B cell (primary cell): ENCODE data around the gene TMEM207. TPM values are rescaled to one million over a fixed set of nuclear protein-coding genes. Genes with fewer than 3 reads are reported as not detected.

Source experiments
- ATAC-seq: fragments of 200-7000 bp; cut with Tn5 transposase; one replicate; pipeline ENCODE4 v1.10.0; 2021; ENCODE audit warnings: low read depth, mild to moderate bottlenecking, moderate number of reproducible peaks, moderate library complexity
- CTCF ChIA-PET: fragments of 350-600 bp; sonication (Branson Sonifier 250); formaldehyde crosslinking; loops from one replicate; lab custom pipeline; 2021; ENCODE audit warnings: antibody characterized with exemption, inconsistent platforms; lab: Charles Lee
- POLR2A ChIA-PET: fragments of 350-600 bp; sonication (Branson Sonifier 250); formaldehyde crosslinking; loops from one replicate; lab custom pipeline; 2021; ENCODE audit warnings: antibody characterized with exemption; lab: Charles Lee
- DNase-seq: peaks from one replicate; pipeline ENCODE4 v3.0.0; 2013
- H2AFZ ChIP-seq: 2 replicates; pipeline ENCODE4 v1.6.1; 2012; ENCODE audit warnings: mild to moderate bottlenecking, low read depth, low read length; ENCODE audit not compliant: insufficient read depth, poor library complexity, severe bottlenecking
- H3K27ac ChIP-seq, 2 donors: 1 replicate in 1 of 2; 2 replicates in 1 of 2; pipeline ENCODE4 v1.5.1; 2012 to 2013; ENCODE audit warnings: low read length in 2 of 2, mild to moderate bottlenecking in 2 of 2, moderate library complexity in 1 of 2
- H3K27me3 ChIP-seq, 4 experiments: fragments of 200-600 bp in 1 of 4; sonication (generic) in 1 of 4; replicated peaks in 1 of 4; 1 replicate in 2 of 4; 2 replicates in 2 of 4; pipeline versions ENCODE4 v1.6.1 to v1.7.0; 2013 to 2016; ENCODE audit warnings: low read length in 3 of 4, mild to moderate bottlenecking in 2 of 4, mixed read lengths in 1 of 4, moderate library complexity in 1 of 4; ENCODE audit not compliant: insufficient read depth in 4 of 4, control insufficient read depth in 3 of 4; ENCODE audit errors: control extremely low read depth in 1 of 4
- H3K36me3 ChIP-seq, 2 experiments: replicated peaks in 1 of 2; 1 replicate in 1 of 2; 2 replicates in 1 of 2; pipeline versions ENCODE4 v1.6.1 to v1.7.1; 2013; ENCODE audit warnings: low read length in 1 of 2; ENCODE audit not compliant: insufficient read depth in 2 of 2, control insufficient read depth in 1 of 2; ENCODE audit errors: control extremely low read depth in 1 of 2, extremely low read depth in 1 of 2
- H3K4me1 ChIP-seq, 2 donors: fragments of 200-600 bp in 1 of 2; sonication (generic) in 1 of 2; 1 replicate in 1 of 2; 2 replicates in 1 of 2; pipeline versions ENCODE4 v1.5.1 to v1.6.1; 2013 to 2017; ENCODE audit warnings: low read length in 2 of 2; ENCODE audit not compliant: control insufficient read depth in 2 of 2, insufficient read depth in 2 of 2
- H3K4me2 ChIP-seq: replicated peaks from 2 replicates; pipeline ENCODE3; 2012; ENCODE audit warnings: mild to moderate bottlenecking, low read depth, low read length; ENCODE audit not compliant: poor library complexity, severe bottlenecking
- H3K4me3 ChIP-seq, 5 experiments: fragments of 200-600 bp in 1 of 5; sonication (generic) in 1 of 5; 1 replicate in 3 of 5; 2 replicates in 2 of 5; pipeline versions ENCODE4 v1.5.1 to v1.7.0; 2011 to 2016; ENCODE audit warnings: low read length in 4 of 5, mild to moderate bottlenecking in 4 of 5, low read depth in 2 of 5, control low read depth in 1 of 5, moderate library complexity in 1 of 5; ENCODE audit not compliant: insufficient read depth in 1 of 5; ENCODE audit errors: control extremely low read depth in 1 of 5, extremely low read depth in 1 of 5
- H3K79me2 ChIP-seq: fragments of 200-600 bp; sonication (generic); one replicate; pipeline ENCODE4 v1.6.0; 2016; ENCODE audit warnings: low read length; ENCODE audit not compliant: control insufficient read depth, insufficient read depth
- H3K9ac ChIP-seq: fragments of 200-600 bp; sonication (generic); 2 replicates; pipeline ENCODE4 v1.6.1; 2017; ENCODE audit warnings: mild to moderate bottlenecking, low read length, moderate library complexity
- H3K9me3 ChIP-seq, 3 donors: one replicate each; pipeline versions ENCODE4 v1.6.1 to v1.7.1; 2013; ENCODE audit warnings: low read length in 2 of 3; ENCODE audit not compliant: control insufficient read depth in 2 of 3, insufficient read depth in 1 of 3; ENCODE audit errors: control extremely low read depth in 1 of 3
- H4K20me1 ChIP-seq: 2 replicates; pipeline ENCODE4 v1.6.0; 2012; ENCODE audit warnings: mild to moderate bottlenecking, low read length; ENCODE audit not compliant: insufficient read depth, control insufficient read depth, poor library complexity, severe bottlenecking
- H3K27ac Mint-ChIP-seq: one replicate; pipeline ENCODE4 v1.8.0; 2021; ENCODE audit warnings: mixed read lengths
- H3K27me3 Mint-ChIP-seq: one replicate; pipeline ENCODE4 v1.8.0; 2021; ENCODE audit warnings: mixed read lengths
- H3K4me1 Mint-ChIP-seq: one replicate; pipeline ENCODE4 v1.8.0; 2021; ENCODE audit warnings: mixed read lengths
- H3K4me3 Mint-ChIP-seq: one replicate; pipeline ENCODE4 v1.8.0; 2021; ENCODE audit warnings: mixed read lengths
- H3K9me3 Mint-ChIP-seq: one replicate; pipeline ENCODE4 v1.8.0; 2022; ENCODE audit warnings: mixed read lengths; ENCODE audit not compliant: insufficient read depth
- CTCF ChIP-seq: fragments of 200-600 bp; IDR thresholded peaks from one replicate; pipeline ENCODE4 v1.8.0; 2022; ENCODE audit warnings: antibody characterized with exemption, mild to moderate bottlenecking
- EZH2 ChIP-seq: IDR thresholded peaks from 2 replicates; pipeline ENCODE4 v1.6.1; 2012; ENCODE audit warnings: borderline replicate concordance, low read depth, mild to moderate bottlenecking, moderate library complexity, low read length; ENCODE audit not compliant: insufficient read depth, poor library complexity, severe bottlenecking
- WGBS: methylation state at CpG from one replicate; pipeline ENCODE4 v1.1.5; 2013; ENCODE audit warnings: missing lambda C conversion rate; ENCODE audit not compliant: insufficient coverage; 5-methylcytosine and 5-hydroxymethylcytosine counted together
- intact Hi-C: fragments of 100-400 bp; cut with micrococcal nuclease; formaldehyde crosslinking; loops from one replicate; pipeline ENCODE4 v1.10.0; 2022
- polyA plus RNA-seq: library from polyadenylated mRNA; depleted of rRNA; stranded (reverse); fragments of >200 nt; gene quantifications from 2 replicates; pipeline ENCODE4 v1.2.3, GENCODE V29; 2012
- total RNA-seq, 2 donors: library from RNA; stranded (reverse); fragments of 120-200 nt in 1 of 2; gene quantifications; 1 replicate in 1 of 2; 2 replicates in 1 of 2; pipeline versions ENCODE4 v1.2.3 to v1.2.4, GENCODE V29; 2013 to 2022

TMEM207 gene
- total and polyA plus RNA-seq, 2 donors (not counting 1 experiment from before 2014, with no cell fraction given), result not detected

GRCh38 chr3:190443257-190443656 is 6.4 kb downstream of the TMEM207 start:
- no peak overlapping the region for H3K27ac Mint-ChIP-seq
- Histone ChIP-seq H3K4me3 (no peak overlapping the region), H4K20me1 (no peaks in the 10 kb centered on the region), H3K27ac (no peak overlapping the region), H3K9ac (no peak overlapping the region), H3K79me2 (no peaks in the 10 kb centered on the region), H3K4me2 (no peak overlapping the region), H3K27me3 (no peaks in the 10 kb centered on the region), H3K4me1 (no peaks in the 10 kb centered on the region), H3K9me3 (peaks cover 0 to 2% (median 0%) of the 10 kb centered on the region in 3 donors), H2AFZ (no peak overlapping the region), H3K36me3 (no peaks in the 10 kb centered on the region)
- peaks cover 20% of the 10 kb centered on the region for H3K27me3 Mint-ChIP-seq
- WGBS, result 60% methylated on average over 1 of the region's 3 CpGs
- intact Hi-C loops, result no loop called here
- ChIA-PET CTCF (no interaction called here), POLR2A (no interaction called here)
- ATAC-seq (no peak), DNase-seq (no peak)
- no peak overlapping the region for H3K4me3 Mint-ChIP-seq
- TF ChIP-seq CTCF, result no peak
- no peak for TF ChIP-seq EZH2
- no peaks in the 10 kb centered on the region for H3K9me3 Mint-ChIP-seq
- H3K4me1 Mint-ChIP-seq, result no peaks in the 10 kb centered on the region

GRCh38 chr3:190442240-190442639 is 7.5 kb downstream of the TMEM207 start:
- Mint-ChIP-seq H3K4me3 (no peak overlapping the region), H3K9me3 (no peaks in the 10 kb centered on the region), H3K27ac (no peak overlapping the region), H3K27me3 (peaks cover 21% of the 10 kb centered on the region), H3K4me1 (no peaks in the 10 kb centered on the region)
- Histone ChIP-seq H3K79me2 (no peaks in the 10 kb centered on the region), H3K4me2 (no peak overlapping the region), H3K27ac (no peak overlapping the region), H3K36me3 (no peaks in the 10 kb centered on the region), H3K4me3 (no peak overlapping the region), H2AFZ (no peak overlapping the region), H3K9ac (no peak overlapping the region), H3K27me3 (no peaks in the 10 kb centered on the region), H3K4me1 (no peaks in the 10 kb centered on the region), H3K9me3 (peaks cover 0 to 4% (median 0%) of the 10 kb centered on the region in 3 donors), H4K20me1 (no peaks in the 10 kb centered on the region)
- WGBS, result no CpG with 5 or more reads among the region's 1 CpG
- ChIA-PET CTCF (no interaction called here), POLR2A (no interaction called here)
- intact Hi-C loops, result no loop called here
- no peak for ATAC-seq
- DNase-seq, result no peak
- TF ChIP-seq CTCF, result no peak
- TF ChIP-seq EZH2, result no peak
